ENCODE results near the gene CRYL1. TPM values are rescaled to one million over a fixed set of nuclear protein-coding genes. Genes with fewer than 3 reads are reported as not detected.

Gene CRYL1
- total and polyA plus RNA-seq, 2 of the 13 experiments (the other 11 are each of a cell fraction or from before 2014, with no cell fraction given) = 57.2 to 115 TPM

DNA sequence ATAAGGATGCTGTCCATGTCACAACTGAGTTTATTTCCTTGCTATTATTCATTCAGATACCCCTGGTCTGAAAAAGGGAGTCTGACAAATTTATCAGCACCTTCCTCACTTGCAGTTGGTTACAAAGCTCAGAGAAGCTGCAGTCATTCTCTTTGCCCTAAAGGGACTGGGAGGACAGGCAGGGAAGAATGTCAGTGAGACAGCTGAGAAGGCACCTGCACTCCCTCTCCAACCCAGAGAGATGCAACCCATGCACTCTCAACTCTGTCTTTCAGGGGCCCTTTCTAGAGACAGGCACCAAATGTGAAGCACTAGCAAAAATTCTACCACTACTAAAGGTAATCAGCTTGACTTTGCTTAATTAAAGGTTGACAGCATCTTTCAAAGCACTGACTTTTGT, 83.3 kb downstream of the CRYL1 start (continued):
- TF ChIP-seq, protein P1, sequence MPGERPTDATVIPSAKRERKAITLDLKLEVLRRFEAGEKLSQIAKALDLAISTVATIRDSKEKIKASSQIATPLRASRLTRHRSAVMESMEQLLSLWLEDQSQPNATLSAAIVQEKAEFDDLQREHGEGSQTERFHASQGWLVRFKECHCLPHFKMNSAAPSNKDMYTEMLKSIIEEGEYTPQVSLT (CRISPR knock-in tag; IDR thresholded peaks at IDR 0.05; ENCODE audit: borderline replicate concordance, low read depth) = no peak

DNA sequence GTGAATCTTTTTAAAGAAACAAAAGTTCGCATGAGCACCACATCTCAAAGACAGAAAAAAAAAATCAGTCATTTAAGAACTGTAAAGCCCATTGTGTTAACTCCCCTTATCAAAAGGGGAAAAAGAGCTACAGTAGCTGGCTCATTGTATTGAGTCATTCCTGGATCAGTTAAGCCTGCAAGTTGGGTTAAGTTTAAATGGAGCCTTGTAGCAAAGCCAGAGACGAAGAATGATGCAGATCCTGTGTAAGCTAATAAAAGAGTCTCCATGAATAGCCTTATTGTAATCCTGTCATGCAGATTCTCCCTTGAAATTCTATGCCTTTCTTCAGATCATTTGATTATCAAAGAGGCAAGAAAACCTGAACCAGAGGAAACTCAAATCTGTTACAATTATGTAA, 83.8 kb downstream of the CRYL1 start:
- Histone ChIP-seq H2AFZ (ENCODE audit: low read length) (no peak overlapping the region), H3K27me3 (ENCODE audit: control insufficient read depth in 1 of 2, insufficient read depth in 2 of 2, low read length in 2 of 2) (no peaks in the 10 kb centered on the region), H3K36me3 (replicated peaks in 1 of 2; ENCODE audit: control insufficient read depth in 1 of 2, insufficient read depth in 2 of 2, low read length in 2 of 2) (peaks cover 3 to 8% of the 10 kb centered on the region in 2 experiments; a peak in 2 of 5 replicates), H3K9me3 (ENCODE audit: low read length) (no peaks in the 10 kb centered on the region), H4K20me1 (ENCODE audit: insufficient read depth, low read length) (no peaks in the 10 kb centered on the region), H3K4me1 (ENCODE audit: insufficient read depth, low read length) (no peaks in the 10 kb centered on the region), H3K9ac (ENCODE audit: insufficient read depth, low read depth, low read length) (no peak overlapping the region), H3K79me2 (ENCODE audit: insufficient read depth, low read length) (no peaks in the 10 kb centered on the region), H3K4me2 (ENCODE audit: low read depth, low read length) (no peak overlapping the region), H3K27ac (ENCODE audit: extremely low read length, insufficient read depth, low read length) (no peak overlapping the region), H3K4me3 (replicated peaks in 1 of 3; ENCODE audit: insufficient read depth in 1 of 3, low read depth in 2 of 3, low read length in 3 of 3) (no peak overlapping the region)
- in situ Hi-C loops (cut with HindIII; ENCODE audit: extremely low pct_ligation_motif_present, low pct_unique_long_range_greater_than_20kb) (no loop called here), intact Hi-C loops (cut with micrococcal nuclease; ENCODE audit: unreplicated experiment) (no loop called here)
- DNase-seq (ENCODE audit: low spot score) (no peak), ATAC-seq (no peak), FAIRE-seq (no peak)
- BruUV-seq (replicated peaks) = no TSS peak
- ChIA-PET POLR2A (no interaction called here), CTCF (ENCODE audit: low intra/inter-chr PET ratio, low total read pairs) (no interaction called here)
- 94% methylated on average over 2 of the region's 2 CpGs for WGBS (ENCODE audit: low lambda C conversion rate)
- TF ChIP-seq SMAD9 (CRISPR knock-in tag; IDR thresholded peaks at IDR 0.05) (no peak), KDM5B (CRISPR knock-in tag; IDR thresholded peaks at IDR 0.05; ENCODE audit: borderline replicate concordance) (no peak), FOXA3 (CRISPR knock-in tag; IDR thresholded peaks at IDR 0.05) (no peak), ATF7 (IDR thresholded peaks at IDR 0.05) (no peak), ATF7 (CRISPR knock-in tag; IDR thresholded peaks at IDR 0.05) (no peak), ZNF547 (CRISPR knock-in tag; IDR thresholded peaks at IDR 0.05) (no peak), ZMAT3 (CRISPR knock-in tag; conservative IDR thresholded peaks at IDR 0.05) (no peak), HCFC1 (IDR thresholded peaks at IDR 0.05; ENCODE audit: low read depth, low read length) (no peak), SPEN (CRISPR knock-in tag; IDR thresholded peaks at IDR 0.05; ENCODE audit: low read depth) (no peak), HNRNPK (IDR thresholded peaks at IDR 0.05; ENCODE audit: low read depth, low read length, poor library complexity, severe bottlenecking) (no peak), GABPB1 (CRISPR knock-in tag; IDR thresholded peaks at IDR 0.05) (no peak), ZNF367 (CRISPR knock-in tag; IDR thresholded peaks at IDR 0.05; ENCODE audit: borderline replicate concordance) (no peak), MATR3 (CRISPR knock-in tag; IDR thresholded peaks at IDR 0.05) (no peak), ZNF564 (CRISPR knock-in tag; IDR thresholded peaks at IDR 0.05) (no peak)
- TF ChIP-seq, protein P2, sequence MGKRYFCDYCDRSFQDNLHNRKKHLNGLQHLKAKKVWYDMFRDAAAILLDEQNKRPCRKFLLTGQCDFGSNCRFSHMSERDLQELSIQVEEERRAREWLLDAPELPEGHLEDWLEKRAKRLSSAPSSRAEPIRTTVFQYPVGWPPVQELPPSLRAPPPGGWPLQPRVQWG (CRISPR knock-in tag; IDR thresholded peaks at IDR 0.05; ENCODE audit: borderline replicate concordance, low read depth) = no peak
- TF ChIP-seq, protein P3, sequence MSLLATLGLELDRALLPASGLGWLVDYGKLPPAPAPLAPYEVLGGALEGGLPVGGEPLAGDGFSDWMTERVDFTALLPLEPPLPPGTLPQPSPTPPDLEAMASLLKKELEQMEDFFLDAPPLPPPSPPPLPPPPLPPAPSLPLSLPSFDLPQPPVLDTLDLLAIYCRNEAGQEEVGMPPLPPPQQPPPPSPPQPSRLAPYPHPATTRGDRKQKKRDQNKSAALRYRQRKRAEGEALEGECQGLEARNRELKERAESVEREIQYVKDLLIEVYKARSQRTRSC (CRISPR knock-in tag; IDR thresholded peaks at IDR 0.05; ENCODE audit: low read depth) = no peak
- TF ChIP-seq, protein P4, sequence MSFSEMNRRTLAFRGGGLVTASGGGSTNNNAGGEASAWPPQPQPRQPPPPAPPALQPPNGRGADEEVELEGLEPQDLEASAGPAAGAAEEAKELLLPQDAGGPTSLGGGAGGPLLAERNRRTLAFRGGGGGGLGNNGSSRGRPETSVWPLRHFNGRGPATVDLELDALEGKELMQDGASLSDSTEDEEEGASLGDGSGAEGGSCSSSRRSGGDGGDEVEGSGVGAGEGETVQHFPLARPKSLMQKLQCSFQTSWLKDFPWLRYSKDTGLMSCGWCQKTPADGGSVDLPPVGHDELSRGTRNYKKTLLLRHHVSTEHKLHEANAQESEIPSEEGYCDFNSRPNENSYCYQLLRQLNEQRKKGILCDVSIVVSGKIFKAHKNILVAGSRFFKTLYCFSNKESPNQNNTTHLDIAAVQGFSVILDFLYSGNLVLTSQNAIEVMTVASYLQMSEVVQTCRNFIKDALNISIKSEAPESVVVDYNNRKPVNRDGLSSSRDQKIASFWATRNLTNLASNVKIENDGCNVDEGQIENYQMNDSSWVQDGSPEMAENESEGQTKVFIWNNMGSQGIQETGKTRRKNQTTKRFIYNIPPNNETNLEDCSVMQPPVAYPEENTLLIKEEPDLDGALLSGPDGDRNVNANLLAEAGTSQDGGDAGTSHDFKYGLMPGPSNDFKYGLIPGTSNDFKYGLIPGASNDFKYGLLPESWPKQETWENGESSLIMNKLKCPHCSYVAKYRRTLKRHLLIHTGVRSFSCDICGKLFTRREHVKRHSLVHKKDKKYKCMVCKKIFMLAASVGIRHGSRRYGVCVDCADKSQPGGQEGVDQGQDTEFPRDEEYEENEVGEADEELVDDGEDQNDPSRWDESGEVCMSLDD (CRISPR knock-in tag; IDR thresholded peaks at IDR 0.05; ENCODE audit: borderline replicate concordance) = no peak

Data from HepG2 (cell line).